OCI-LY3 (cell line): Measurements from ENCODE around the gene KANSL3.

Source experiments
- H2AFZ ChIP-seq: fragments of 200-600, 300-600 bp; shearing (Covaris generic); 2 replicates; pipeline ENCODE4 v1.6.0; 2014; ENCODE audit warnings: antibody characterized with exemption, low read depth, low read length
- H3K27ac ChIP-seq: fragments of 200-600, 300-600 bp; sonication (generic); 2 replicates; pipeline ENCODE4 v1.5.1; 2014; ENCODE audit warnings: mild to moderate bottlenecking, low read length, moderate library complexity, mixed read lengths
- H3K27me3 ChIP-seq: fragments of 200-600, 300-600 bp; sonication (generic); 2 replicates; pipeline ENCODE4 v1.6.1; 2014; ENCODE audit warnings: low read depth, low read length, mixed read lengths
- H3K36me3 ChIP-seq: fragments of 200-600, 300-600 bp; sonication (generic); replicated peaks from 2 replicates; pipeline ENCODE3; 2014; ENCODE audit warnings: low read depth, low read length, mixed read lengths
- H3K4me1 ChIP-seq: fragments of 300-600, 200-600 bp; sonication (generic); 2 replicates; pipeline ENCODE4 v1.6.1; 2014; ENCODE audit warnings: low read length, mixed read lengths
- H3K4me2 ChIP-seq: fragments of 200-600, 300-600 bp; sonication (generic); 2 replicates; pipeline ENCODE4 v1.6.1; 2014; ENCODE audit warnings: low read length, mixed read lengths
- H3K4me3 ChIP-seq: fragments of 300-600, 200-600 bp; sonication (generic); 2 replicates; pipeline ENCODE4 v1.5.1; 2014; ENCODE audit warnings: antibody characterized with exemption, mild to moderate bottlenecking, low read length, moderate library complexity
- H3K79me2 ChIP-seq: fragments of 300-600, 200-600 bp; shearing (Covaris generic); 2 replicates; pipeline ENCODE4 v1.6.1; 2014; ENCODE audit warnings: mild to moderate bottlenecking, low read length, mixed read lengths
- H3K9ac ChIP-seq: fragments of 300-600, 200-600 bp; shearing (Covaris generic); 2 replicates; pipeline ENCODE4 v1.6.0; 2014; ENCODE audit warnings: mild to moderate bottlenecking, low read length, moderate library complexity
- H3K9me3 ChIP-seq: fragments of 200-600, 300-600 bp; shearing (Covaris generic); 2 replicates; pipeline ENCODE4 v1.6.1; 2014; ENCODE audit warnings: low read length, mixed read lengths; ENCODE audit not compliant: insufficient read depth
- H4K20me1 ChIP-seq: fragments of 200-600, 300-600 bp; sonication (generic); 2 replicates; pipeline ENCODE4 v1.6.1; 2016; ENCODE audit warnings: low read length, mixed read lengths; ENCODE audit not compliant: insufficient read depth
- EZH2phosphoT487 ChIP-seq: fragments of 200-600 bp; shearing (Covaris generic); IDR thresholded peaks from 2 replicates; pipeline ENCODE4 v1.6.1; 2018; ENCODE audit warnings: antibody characterized with exemption, mixed run types, low read depth
- TF ChIP-seq, protein P1 (sequence below): fragments of 200-600, 300-600 bp; sonication (generic); IDR thresholded peaks from 2 replicates; pipeline ENCODE4 v1.5.1; 2014; ENCODE audit warnings: antibody characterized with exemption, low read length, low read depth

Gene KANSL3

DNA sequence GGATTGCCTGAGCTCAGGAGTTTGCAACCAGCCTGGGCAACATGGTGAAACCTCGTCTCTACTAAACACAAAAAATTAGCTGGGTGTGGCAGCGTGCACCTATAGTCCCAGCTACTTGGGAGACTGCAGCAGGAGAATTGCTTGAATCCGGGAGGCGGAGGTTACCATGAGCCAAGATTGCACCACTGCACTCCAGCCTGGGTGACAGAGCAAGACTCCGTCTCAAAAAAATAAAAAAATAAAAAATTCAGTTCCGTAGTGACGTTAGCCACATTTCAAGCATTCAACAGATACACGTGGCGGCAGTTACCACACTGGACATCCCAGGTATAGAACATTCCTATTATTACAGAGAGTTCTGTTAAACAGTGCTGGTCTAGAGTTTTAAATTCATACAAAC is 4.5 kb downstream of the KANSL3 start:
- no peak overlapping the region for H3K4me2 ChIP-seq
- no peak overlapping the region for H3K4me3 ChIP-seq
- H3K79me2 ChIP-seq = peaks cover 26% of the 10 kb centered on the region
- H3K9ac ChIP-seq = no peak overlapping the region
- H3K9me3 ChIP-seq = no peaks in the 10 kb centered on the region
- H2AFZ ChIP-seq = no peak overlapping the region
- TF ChIP-seq EZH2phosphoT487 = no peak
- TF ChIP-seq, protein P1, sequence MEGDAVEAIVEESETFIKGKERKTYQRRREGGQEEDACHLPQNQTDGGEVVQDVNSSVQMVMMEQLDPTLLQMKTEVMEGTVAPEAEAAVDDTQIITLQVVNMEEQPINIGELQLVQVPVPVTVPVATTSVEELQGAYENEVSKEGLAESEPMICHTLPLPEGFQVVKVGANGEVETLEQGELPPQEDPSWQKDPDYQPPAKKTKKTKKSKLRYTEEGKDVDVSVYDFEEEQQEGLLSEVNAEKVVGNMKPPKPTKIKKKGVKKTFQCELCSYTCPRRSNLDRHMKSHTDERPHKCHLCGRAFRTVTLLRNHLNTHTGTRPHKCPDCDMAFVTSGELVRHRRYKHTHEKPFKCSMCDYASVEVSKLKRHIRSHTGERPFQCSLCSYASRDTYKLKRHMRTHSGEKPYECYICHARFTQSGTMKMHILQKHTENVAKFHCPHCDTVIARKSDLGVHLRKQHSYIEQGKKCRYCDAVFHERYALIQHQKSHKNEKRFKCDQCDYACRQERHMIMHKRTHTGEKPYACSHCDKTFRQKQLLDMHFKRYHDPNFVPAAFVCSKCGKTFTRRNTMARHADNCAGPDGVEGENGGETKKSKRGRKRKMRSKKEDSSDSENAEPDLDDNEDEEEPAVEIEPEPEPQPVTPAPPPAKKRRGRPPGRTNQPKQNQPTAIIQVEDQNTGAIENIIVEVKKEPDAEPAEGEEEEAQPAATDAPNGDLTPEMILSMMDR = no peak
- H3K27ac ChIP-seq = no peak overlapping the region
- peaks cover 11% of the 10 kb centered on the region for H3K4me1 ChIP-seq
- peaks cover 23% of the 10 kb centered on the region for H3K36me3 ChIP-seq
- H3K27me3 ChIP-seq = no peaks in the 10 kb centered on the region
- no peaks in the 10 kb centered on the region; the same call in 1 of the 2 replicates for H4K20me1 ChIP-seq

DNA sequence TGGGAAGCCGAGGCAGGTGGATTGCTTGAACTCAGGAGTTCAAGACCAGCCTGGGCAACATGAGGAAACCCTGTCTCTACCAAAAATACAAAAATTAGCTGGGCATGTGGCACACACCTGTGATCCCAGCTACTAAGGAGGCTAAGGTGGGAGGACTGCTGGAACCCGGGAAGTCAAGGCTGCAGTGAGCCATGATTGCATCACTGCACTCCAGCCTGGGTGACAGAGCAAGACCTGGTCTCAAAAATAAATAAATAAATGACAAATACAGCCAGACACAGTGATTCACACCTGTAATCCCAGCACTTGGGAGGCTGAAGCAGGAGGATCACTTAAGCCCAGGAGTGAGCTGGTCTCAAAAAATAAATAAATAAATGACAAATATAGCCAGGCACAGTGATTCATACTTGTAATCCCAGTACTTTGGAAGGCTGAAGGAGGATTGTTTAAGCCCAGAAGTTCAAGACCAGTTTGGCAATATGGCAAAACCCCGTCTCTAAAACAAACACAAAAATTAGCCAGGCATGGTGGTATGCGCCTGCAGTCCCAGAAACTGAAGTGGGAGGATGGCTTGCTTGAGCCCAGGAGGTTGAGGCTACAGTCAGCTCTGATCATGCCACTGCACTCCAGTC is 6.2 kb downstream of the KANSL3 start:
- no peak overlapping the region for H3K9ac ChIP-seq

DNA sequence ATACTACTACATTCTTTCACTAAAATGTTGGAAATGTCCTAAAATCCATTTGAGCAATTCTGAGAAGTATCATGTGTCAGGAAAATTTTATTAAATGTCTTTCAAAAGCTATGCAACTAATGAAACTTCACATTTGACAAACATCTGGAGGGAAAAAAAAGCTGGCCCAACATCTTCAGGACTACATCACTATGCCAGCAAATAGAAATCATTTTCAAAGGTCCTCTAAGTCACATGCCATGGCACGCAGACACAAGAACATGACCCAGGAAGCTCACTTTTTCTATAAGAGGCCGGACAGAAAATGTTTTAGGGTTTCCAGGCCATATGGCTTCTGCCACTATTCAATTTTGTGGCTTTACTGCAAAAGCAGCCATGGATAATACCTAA is 11.6 kb downstream of the KANSL3 start:
- Histone ChIP-seq H3K4me3 (no peak overlapping the region), H3K27me3 (no peaks in the 10 kb centered on the region), H3K27ac (no peak overlapping the region), H2AFZ (no peak overlapping the region), H3K4me2 (no peak overlapping the region), H3K4me1 (no peaks in the 10 kb centered on the region), H3K9ac (no peak overlapping the region), H4K20me1 (0 out of 2 replicates have a peak, but pooled peaks cover 3% of the 10 kb centered on the region), H3K36me3 (peaks cover 27% of the 10 kb centered on the region), H3K79me2 (no peaks in the 10 kb centered on the region), H3K9me3 (no peaks in the 10 kb centered on the region)
- no peak for TF ChIP-seq EZH2phosphoT487
- TF ChIP-seq, protein P1 = no peak

More for the DNA sequence above, 6.2 kb downstream of the KANSL3 start:
- H3K27me3 ChIP-seq = no peaks in the 10 kb centered on the region
- H3K4me2 ChIP-seq = no peak overlapping the region
- no peak overlapping the region for H3K4me3 ChIP-seq
- H3K27ac ChIP-seq = no peak overlapping the region
- peaks cover 33% of the 10 kb centered on the region for H3K36me3 ChIP-seq
- H3K79me2 ChIP-seq = peaks cover 17% of the 10 kb centered on the region
- H3K4me1 ChIP-seq = peaks cover 5% of the 10 kb centered on the region
- no peak overlapping the region for H2AFZ ChIP-seq
- TF ChIP-seq, protein P1 = no peak
- no peak for TF ChIP-seq EZH2phosphoT487
- H3K9me3 ChIP-seq = no peaks in the 10 kb centered on the region
- no peaks in the 10 kb centered on the region; the same call in 1 of the 2 replicates for H4K20me1 ChIP-seq

DNA sequence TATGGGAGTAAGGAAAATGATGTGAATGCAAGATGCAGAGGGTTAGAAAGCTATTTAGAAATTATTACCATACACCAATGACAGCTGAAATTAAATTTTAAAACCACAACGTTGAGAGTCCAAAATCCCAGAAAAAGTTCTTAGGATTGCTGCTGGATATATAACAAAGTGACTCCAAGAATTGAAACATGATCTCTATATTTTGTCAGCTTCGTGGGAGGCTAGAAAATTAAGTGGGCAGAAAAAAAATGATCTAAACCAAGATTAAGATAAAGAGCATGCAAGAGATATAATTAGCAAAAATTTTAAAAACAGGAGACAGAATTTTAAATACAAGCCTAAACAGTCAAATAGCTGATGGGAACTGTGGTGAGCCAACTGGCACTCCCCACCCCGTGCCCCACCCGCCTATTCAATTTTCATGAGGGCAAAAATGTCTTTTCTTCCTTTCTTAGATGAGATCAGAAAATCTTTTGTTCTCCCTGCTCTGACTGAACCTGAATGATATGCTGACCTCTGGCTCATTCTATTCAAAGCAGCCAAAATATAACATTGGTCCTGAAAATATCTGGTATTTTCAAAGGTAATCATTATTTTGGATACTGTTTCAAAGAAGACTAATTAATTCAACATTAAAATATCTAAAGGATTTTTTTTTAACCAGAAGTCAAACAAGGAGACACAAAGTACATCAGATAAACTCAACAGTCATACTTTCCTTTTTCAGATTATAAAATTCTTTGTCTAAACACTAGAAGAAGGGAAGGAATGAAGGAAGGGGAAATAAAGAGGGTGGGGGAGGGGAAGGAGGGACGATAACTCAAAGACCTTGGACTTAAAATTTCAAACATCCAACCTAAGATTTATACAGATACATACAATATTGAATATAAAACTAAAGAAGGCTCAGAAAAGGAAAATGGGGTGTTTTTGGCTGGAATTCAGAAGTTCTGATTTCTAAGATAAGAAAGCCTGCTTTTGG is 12.2 kb downstream of the KANSL3 start:
- H3K9me3 ChIP-seq = no peaks in the 10 kb centered on the region
- no peaks in the 10 kb centered on the region for H3K4me1 ChIP-seq
- H3K9ac ChIP-seq = no peak overlapping the region
- H3K36me3 ChIP-seq = peaks cover 21% of the 10 kb centered on the region
- no peak for TF ChIP-seq EZH2phosphoT487
- TF ChIP-seq, protein P1 = no peak
- no peak overlapping the region for H2AFZ ChIP-seq
- H3K79me2 ChIP-seq = no peaks in the 10 kb centered on the region
- H3K27me3 ChIP-seq = no peaks in the 10 kb centered on the region
- H3K4me3 ChIP-seq = no peak overlapping the region
- H3K27ac ChIP-seq = no peak overlapping the region
- no peak overlapping the region for H3K4me2 ChIP-seq
- H4K20me1 ChIP-seq = 0 out of 2 replicates have a peak, but pooled peaks cover 3% of the 10 kb centered on the region
